UCSD-AML1 (cell line): ENCODE data around the gene CHN1.

Experiments
- DNase-seq: peaks from one replicate; lab custom pipeline; 2025; ENCODE audit not compliant: unreplicated experiment; lab: John Stamatoyannopoulos, UW

The CHN1 gene

DNA sequence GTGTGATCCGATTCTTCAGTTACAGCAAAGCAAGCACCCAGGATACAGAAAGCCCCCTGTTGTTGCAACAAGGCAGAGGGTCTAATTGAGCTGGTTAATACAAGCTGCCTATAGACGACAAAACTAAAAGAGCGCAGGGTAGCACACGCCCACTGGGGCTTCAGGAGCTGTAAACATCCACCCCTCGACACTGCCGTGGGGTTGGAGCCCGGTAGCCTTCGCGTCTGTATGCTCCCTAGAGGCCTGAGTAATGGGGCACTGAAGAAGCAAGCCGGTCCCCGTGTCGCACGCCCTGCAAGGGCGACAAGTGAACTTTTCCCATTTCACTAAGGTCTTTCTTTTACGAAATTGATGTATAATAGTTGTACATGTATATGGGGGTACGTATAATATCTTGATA, 216.2 kb downstream of the CHN1 start:
- no peak for DNase-seq

DNA sequence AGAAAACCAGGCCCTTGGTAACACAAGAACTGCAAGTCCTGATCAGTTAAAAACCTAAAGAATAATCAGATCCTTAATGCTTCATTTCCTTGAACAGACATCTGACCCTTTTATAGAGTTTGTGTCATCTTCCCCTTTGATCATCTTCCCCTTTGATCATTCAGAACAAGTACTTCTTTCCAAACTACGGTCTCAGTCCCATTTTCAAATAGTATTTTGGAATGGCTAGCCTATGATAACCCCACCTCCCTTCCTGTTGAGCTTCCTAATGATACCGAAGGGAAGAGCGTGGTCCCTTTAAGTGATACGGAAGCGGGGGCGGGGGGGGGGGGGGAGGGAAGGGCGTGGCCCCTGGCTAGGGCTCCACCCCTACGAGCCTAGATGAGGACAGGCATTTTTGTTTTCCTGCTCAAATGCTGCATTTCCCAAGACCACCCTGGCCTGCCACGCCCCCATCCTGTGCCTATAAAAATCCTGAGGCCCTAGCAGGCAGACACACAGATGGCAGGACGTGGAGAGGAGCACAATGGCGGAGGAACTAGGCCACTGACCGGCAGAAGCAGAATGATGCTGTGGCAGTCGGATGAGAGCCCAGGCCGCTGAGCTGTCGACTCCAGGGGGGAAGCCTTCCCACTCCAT, 216.8 kb downstream of the CHN1 start:
- no peak for DNase-seq

DNA sequence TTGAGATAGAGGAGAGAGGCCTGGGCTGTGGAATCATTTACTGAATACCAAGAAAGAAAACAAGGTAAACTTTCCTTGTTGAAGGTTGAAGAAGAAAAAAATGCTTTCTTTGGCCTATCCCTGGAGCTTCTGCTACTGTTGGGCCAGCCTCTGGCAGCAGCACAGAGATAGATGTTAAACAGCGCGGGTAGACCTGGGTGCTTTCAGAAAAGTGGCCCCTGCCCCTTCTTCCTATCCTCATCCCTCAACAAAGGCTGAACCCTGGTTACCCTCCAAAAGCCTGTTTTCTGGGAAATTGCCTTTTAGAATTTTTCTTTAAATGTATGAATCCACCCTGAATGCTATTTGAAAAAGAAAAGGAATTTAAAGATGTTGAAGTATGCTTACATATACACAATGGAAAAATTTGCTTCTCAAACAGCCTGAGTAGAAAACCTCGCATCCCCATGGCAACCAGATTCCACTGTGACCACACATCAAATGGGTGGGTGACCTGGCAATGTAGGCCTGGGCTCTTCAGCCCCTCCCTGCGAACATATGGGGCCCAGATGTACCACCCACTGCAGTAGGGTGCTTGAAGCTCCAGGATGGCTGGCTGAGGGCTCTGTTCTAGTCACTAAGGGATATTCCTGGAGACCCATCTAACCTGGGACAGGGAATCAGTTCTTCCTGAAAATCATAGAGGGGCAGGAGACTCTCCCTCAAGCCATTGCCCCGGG, 217.5 kb downstream of the CHN1 start:
- no peak for DNase-seq

DNA sequence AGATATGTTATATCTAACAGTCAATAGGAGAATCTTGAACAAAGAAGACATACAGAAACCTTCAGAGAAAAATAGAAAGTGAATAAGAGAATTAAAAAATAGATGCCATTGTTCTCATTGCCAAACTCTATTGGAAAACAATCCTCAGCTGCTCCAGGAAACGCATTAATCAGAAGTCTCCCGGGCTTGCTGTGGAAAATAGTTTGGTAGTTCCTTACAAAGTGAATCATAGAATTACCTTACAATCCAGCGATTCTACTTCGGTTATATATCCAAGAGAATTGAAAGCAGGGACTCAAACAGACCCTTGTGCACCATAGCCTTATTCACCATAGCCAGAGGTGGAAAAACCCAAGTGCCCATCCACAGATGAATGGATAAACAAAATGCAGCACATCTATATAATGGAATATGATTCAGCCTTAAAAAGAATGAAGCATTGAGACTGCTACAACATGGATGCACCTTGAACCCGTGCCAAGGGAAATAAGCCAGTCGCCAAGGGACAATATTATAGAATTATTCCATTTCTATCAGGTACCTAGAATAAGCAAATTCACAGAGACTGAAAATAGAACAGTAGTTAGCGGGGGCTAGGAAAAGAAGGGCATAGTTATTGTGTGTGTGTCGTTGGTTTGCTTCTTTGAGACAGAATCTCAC, 219.0 kb downstream of the CHN1 start:
- no peak for DNase-seq

DNA sequence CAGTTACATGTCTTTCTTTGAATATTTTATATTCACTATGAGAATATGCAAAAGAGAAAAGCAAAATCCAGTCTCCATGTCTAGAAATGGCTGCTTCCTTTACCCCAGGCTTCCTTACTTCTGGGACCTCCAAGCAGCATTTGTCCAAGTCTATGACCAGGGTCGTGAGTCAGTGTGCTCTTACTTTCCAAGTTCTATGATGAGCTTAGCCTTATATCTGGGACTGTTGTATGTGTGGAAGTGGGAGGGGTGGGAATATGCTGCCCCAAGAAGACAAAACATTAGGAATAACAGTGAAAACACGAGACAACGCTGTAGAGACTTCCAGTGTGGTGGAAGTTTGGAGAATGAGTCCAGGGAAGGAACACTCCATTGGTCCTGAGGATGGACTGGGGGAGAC, 219.7 kb downstream of the CHN1 start:
- DNase-seq = no peak

DNA sequence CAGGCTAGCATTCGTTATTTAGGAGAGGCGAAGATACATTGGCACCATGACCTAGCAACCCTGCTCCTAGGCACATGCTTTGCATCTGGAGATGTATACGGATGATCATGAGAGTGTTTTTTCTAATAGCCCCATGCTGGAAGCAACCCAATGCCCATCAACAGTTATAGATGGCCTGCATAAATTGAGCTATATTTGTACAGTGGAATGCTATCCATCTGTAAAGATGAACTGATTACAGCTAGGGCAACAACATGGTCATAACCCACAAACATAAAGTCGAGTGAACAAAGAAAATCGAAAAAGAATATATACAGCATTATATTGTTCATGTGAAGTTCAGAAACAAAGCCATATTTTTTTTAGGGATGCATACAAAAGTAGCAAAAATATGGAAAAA, 220.3 kb downstream of the CHN1 start:
- DNase-seq = no peak

DNA sequence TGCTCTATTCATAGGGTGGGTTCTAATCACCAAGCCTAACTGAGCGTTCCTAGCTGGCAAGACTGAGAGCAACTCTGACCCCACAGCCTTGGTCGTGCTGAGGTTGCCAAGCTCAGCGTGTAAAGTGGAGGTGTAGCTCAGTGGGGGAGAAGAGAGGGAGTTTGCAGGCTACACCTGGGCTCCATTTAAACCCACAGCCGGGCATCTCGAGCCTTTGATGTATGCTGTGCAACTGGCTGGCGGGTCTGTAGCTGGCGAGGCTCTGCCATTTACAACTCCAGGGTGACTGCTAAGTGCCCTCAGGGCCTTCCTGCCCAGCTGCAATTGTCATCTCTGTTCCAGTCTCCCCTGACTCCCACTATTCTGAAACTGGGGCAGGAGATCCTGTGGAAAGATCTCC, 220.9 kb downstream of the CHN1 start:
- DNase-seq = no peak

DNA sequence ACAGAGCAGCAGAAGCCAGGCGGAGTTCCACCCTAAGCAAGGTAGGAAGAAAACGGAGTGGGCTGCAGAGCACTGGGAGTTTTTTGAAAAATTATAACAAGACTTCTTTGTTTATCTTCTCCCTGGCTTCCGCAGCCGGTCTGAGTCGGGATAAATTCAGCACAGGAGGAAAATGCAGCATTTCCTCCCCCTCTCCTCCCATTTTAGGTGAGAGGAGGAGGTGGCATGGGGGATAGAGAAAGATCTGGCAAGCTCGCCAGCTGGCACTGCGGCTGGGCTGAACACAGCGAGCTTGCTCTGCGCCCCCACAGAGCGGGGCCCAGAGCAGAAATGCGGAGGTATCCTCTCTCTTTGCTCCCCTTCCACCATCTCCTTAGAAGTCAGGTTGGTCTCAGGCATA, 223.2 kb downstream of the CHN1 start:
- no peak for DNase-seq

DNA sequence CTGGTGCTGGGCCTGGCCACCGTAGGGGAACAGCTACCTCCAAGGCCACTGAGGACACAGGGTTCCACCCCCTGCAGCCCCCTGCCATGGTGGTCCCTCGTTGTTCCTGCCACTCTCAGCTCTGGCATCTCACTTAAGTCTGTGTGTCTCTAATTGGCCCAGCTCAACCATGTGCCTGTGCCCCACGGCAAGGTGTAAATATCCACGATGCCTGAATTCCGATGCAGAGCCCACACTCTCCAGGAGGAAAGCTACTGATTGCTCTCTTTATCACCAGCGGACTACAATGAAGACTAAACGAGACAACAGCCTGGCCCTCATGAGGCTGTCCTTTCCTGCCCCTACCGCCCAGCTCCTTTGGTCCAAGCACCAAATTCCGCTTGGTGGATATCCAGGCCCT, 223.9 kb downstream of the CHN1 start:
- no peak for DNase-seq

DNA sequence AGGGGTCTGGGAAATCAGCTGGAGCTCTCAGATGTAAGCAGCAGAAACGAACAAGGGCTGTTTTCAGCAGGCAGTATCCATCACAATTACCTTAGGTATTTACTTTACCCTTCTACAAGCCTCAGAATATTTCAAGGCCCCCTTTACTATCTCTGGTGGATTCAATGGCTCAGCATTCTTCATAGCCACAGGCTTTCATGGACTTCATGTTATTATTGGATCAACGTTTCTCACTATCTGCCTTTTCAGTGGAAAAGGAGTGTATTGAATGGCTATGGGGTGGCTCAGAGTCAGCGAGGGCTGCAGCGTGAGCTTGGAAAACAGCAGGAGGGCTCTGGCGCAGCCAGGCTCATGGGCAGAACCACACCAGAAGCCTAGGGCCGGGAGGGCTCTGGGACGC, 224.3 kb downstream of the CHN1 start:
- no peak for DNase-seq

DNA sequence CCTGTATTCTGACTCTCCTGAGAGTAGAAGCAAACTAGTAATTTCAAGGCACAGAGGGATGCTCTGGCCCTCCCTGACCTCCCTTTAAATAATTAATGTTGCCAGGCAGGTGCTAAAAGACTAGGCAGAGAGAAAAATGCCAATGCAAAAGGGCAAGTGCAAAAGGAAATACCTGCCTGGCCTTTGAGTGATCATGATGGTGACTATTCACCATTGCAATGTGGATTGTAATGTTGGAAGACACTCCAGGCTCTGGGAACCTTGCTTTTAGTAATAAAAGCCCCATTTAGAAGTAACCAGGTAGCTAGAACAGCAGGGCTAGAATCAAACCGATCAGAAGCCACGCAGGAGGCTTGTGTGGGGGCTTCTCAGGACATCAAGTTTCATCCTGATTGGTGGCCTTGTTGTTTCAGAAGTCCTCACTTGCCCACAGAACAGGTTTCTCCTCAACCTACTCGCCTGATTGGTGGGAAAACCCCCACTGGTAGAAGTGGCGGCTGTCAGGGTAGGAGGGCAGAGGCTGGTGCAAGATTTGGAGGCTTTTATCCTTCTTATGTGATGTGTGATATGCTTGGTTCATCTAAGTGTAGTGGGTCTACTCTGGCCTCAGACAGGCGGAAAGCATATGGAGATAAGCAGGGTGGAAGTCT, 224.9 kb downstream of the CHN1 start:
- no peak for DNase-seq

DNA sequence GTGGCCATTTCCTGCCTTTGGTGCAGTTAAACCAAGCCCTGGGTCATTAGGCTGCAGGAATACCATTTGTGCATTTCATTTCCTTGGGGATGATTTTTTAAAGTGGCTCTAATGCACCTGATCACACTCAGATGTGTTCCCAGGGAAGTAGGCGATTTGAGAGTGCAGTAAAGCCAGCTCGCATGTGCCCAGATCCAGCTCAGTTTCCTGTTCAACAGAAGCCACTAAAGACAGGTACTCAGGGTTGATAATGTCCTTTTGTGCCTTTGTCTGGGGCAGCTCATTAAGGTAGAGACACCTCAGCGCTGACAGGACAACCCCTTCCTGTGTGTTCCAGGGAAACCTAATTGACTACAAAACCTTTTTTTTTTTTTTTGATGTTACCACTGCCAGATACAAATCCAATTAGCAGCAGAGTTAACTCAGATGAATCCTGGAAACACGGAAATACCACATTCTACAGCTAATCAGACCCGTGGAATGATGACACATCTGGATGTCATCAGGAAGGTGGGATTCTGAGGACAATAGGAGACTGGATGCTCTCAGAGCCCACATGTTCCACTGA, 225.7 kb downstream of the CHN1 start:
- no peak for DNase-seq

DNA sequence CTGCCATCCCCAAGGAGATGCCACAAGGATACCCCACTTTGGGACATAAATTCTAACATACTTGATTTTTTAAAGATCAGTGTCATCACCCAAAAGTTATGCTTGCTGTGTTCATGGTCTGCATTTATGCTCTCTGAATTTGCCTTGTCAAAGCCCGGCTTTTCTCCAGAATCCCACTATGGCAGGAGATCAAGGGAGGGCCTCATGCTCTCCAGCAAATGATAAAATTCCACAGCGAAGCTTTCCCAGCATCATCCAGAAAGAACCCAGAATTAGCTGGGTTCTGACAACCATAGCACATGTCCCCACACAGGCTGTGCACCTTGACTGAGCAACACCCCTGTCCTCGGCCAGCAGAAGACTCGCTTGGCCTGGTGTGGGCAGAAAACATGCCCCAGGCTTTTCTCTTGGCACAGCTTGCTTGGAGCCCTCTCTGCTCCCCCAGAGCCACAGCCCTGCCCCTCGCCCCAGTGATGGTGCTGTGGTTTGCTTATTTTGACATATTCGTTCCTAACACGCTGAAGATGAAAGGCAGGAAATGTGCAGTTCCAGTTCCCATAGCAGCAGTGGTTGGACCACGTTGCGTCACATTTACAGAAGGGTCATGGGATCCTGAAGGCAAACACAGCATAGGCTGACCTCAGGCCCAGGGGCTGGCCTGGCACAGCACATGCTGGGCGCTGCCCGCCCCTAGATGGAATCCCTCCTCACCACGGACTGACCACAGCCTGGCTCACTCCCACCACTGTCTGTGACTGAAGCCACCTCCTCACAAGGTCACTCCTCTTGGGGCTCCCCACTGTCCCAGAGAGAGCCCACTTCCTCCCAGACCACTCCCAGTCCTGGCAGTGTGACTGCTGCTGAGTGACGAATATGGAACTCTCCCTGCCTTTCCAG, 226.8 kb downstream of the CHN1 start:
- peak; percentile 31 for DNase-seq

DNA sequence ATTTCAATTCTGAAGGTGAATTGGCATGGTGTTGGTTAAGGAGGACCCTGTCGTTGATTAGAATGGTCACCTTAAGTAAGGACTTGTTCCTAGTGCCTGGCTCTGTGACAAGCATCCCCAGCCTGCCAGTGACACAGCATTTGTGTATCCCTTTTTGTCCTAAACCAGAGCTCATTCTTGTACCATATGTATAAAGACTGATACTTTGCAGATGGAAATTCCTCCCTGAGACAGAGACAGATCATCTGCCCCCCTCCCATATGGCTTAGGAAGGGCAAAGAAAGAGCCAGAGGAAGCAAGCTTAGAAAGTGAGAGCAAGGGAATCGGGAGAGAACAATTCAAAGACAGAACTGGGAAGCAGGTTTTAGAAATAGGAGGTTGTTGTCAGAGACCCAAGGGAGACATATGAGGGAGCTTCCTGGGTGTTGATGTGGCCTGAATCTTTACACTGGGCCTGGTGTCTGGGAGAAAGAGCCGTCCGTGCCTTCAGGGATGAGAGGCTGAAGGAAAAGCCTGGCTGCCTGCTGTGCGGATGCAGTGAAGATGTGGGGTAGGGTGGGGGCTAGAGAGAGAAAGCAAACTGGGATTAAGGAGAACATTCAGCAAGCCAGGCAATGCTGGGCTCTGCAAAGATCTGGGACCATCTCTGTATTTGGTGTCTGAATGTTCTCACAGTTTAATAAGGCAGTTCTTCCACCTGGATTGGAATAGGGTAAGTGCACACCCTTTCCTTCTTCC, 227.7 kb downstream of the CHN1 start:
- no peak for DNase-seq

DNA sequence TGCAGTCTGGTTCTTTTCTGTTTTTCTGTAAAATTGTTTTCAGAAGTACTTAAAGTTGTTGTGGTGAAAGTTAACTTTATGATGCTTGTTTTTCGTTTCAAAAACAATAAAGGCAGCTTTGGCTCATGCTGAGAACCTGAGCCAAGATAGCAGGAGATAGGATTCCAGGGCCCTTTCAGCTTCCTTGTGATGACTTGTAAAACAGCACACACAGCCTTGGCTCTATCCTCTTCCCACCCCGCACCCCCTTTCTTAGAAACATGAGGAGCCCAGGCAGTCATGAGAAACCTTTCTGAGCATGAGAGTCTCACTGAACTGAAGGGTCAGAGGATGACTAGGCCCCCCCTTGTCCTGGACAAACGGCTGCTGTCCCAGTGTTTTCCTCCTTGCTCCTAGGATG, 228.5 kb downstream of the CHN1 start:
- no peak for DNase-seq

DNA sequence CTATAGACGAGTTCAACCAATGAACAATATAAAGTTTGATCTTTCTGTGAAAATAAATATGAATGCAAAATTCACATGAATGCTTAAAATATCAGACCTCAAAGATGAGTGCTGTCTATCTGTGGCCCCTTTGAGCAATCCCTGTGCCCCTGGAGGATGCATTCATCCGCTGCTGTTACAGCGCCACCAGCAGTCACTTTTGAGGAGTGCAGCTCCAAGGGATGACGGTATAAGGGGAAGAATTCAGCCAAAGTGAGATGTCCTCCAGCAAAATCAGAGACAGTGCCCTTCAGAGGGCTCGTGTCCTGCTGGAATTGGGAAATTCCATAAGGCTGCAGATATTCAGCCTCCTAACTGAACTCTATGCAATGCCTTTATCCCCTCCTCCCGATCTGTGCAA, 229.0 kb downstream of the CHN1 start:
- no peak for DNase-seq

DNA sequence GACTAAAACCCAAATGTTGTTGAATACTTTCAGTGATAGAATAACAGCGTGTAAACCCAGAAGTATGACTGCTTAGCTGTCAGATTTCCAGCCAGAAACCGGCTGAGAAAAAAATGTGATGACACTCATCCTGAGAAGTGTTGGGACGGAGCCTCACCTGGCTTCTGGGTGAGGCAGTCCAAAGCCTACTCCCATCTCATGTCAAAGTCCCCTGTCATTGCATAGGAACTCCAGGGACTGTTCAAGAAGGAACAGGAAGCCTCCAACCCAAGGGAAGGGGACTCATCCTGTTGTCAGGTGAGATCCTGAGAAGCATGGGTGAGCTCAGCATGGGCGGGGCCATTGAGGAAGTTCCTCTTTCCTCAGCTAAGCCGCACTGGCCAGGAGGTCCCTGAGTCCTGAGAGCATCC, 229.6 kb downstream of the CHN1 start:
- DNase-seq = no peak

DNA sequence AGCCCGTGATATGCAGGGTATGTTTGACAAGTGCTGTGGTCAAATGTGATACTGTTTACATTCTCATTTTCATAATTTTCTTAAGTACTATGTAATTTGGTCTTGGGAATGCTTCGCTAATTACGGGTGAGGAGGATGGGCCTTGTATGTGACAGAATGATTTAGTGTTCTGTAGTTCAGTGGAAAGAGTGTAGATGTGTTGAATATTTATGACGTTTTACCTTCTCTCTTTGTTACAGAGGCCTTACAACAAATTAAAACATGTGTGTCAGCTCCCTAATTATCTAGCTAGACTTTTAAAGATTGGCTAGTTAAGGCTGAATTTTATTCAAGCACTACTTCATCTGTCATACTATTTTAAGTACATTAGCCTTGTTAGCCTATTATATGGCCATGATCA, 230.3 kb downstream of the CHN1 start:
- no peak for DNase-seq

DNA sequence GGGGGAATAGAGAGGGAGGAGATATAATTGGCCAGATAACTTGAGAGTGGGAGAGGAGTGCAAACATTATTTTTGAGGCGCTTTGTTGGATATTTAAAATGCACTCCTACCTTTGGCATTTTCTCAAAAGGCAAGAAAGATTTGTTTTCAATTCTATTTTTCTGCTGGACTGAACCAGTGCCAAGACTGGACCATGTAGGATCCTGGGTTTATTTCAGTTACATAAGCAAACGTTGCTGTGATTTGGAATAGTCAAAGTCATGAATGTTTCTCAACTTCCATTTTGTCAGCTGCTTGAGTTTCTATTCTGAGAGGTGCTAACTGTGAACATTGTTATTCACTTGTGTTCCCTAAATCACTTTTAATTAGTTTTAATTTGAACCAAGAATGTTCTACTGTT, 232.0 kb downstream of the CHN1 start:
- no peak for DNase-seq

DNA sequence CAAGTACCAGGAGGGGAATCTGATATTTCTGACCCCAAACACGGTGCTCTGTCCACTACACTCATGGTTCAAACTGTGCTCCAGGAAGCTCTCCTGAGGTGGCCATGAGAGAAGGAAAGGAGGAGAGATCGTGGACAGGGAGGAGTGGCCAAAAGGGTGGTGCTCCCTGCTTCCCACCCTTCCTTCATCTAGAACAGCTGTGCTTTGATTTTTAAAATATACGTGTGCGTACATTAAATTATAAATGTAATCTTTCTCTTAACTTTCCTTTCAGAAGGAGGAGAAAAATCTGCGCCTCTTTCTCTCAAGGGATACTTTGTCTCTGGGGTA, 232.7 kb downstream of the CHN1 start:
- DNase-seq = no peak
